ENCODE results near the gene ACOT11. TPM values are rescaled to one million over a fixed set of nuclear protein-coding genes. Genes with fewer than 3 reads are reported as not detected.

The ACOT11 gene
- total and polyA plus RNA-seq, 12 donors, result 25.8 to 77.2 (median 54.7) TPM

GRCh38 chr1:54649130-54649898 lies 101.3 kb downstream of the ACOT11 start:
- Histone ChIP-seq H3K27ac (no peak overlapping the region), H3K27me3 (no peaks in the 10 kb centered on the region), H3K36me3 (peaks cover 0 to 8% (median 0%) of the 10 kb centered on the region in 9 donors), H3K9me3 (peaks cover 0 to 9% (median under 1%) of the 10 kb centered on the region in 11 donors), H3K4me1 (peaks cover 0 to 25% (median 0%) of the 10 kb centered on the region in 9 donors), H3K4me3 (no peak overlapping the region)
- TF ChIP-seq CTCF (IDR thresholded peaks at IDR 0.05), result no peak
- no peak for ATAC-seq
- no peak for DNase-seq
- intact Hi-C loops (cut with DNase I), result loop anchor here in 1 of 10 donors (5.0 kb wide), 1 partner anchor 102 kb away; the partner anchor contains the start of gene ACOT11
- WGBS, 2 donors, result 73 to 78% methylated on average over 5 of the region's 5 CpGs

- peaks cover 0 to 3% (median 0%) of the 10 kb centered on the region in 11 donors for H3K9me3 ChIP-seq
- H3K4me3 ChIP-seq, result no peak overlapping the region
- DNase-seq (no peak), ATAC-seq (no peak)
- H3K27ac ChIP-seq, result no peak overlapping the region
- peaks cover 0 to 9% (median 0%) of the 10 kb centered on the region in 9 donors for H3K36me3 ChIP-seq
- no peak for TF ChIP-seq CTCF (IDR thresholded peaks at IDR 0.05)
- WGBS, 2 donors, result 93 to 97% methylated on average over 1 of the region's 1 CpG
- intact Hi-C loops (cut with DNase I), result loop anchor here in 1 of 10 donors (5.0 kb wide), 1 partner anchor 103 kb away; the partner anchor contains the start of gene ACOT11
- no peaks in the 10 kb centered on the region for H3K27me3 ChIP-seq
- H3K4me1 ChIP-seq, result peaks cover 0 to 25% (median 0%) of the 10 kb centered on the region in 9 donors
Observed at GRCh38 chr1:54649921-54650320, 101.9 kb downstream of the ACOT11 start.

- WGBS, 2 donors, result 75 to 87% methylated on average over 3 of the region's 3 CpGs
- H3K4me1 ChIP-seq, result peaks cover 0 to 23% (median 0%) of the 10 kb centered on the region in 9 donors
- TF ChIP-seq CTCF (IDR thresholded peaks at IDR 0.05), result no peak
- no peak for ATAC-seq
- intact Hi-C loops (cut with DNase I), result no loop called here
- H3K27ac ChIP-seq, result no peak overlapping the region
- DNase-seq, result no peak
- H3K9me3 ChIP-seq, result no peaks in the 10 kb centered on the region
- H3K27me3 ChIP-seq, result no peaks in the 10 kb centered on the region
- H3K36me3 ChIP-seq, result peaks cover 0 to 9% (median 0%) of the 10 kb centered on the region in 9 donors
- no peak overlapping the region for H3K4me3 ChIP-seq
Observed at GRCh38 chr1:54650417-54650816, 102.4 kb downstream of the ACOT11 start.

- H3K4me1 ChIP-seq, result peaks cover 0 to 17% (median 0%) of the 10 kb centered on the region in 9 donors
- H3K9me3 ChIP-seq, result no peaks in the 10 kb centered on the region
- DNase-seq, result no peak
- intact Hi-C loops (cut with DNase I), result no loop called here
- H3K27me3 ChIP-seq, result no peaks in the 10 kb centered on the region
- TF ChIP-seq CTCF (IDR thresholded peaks at IDR 0.05), result no peak
- 55 to 65% methylated on average over 3 of the region's 3 CpGs for WGBS, 2 donors
- peaks cover 0 to 9% (median 0%) of the 10 kb centered on the region in 9 donors for H3K36me3 ChIP-seq
- no peak overlapping the region for H3K4me3 ChIP-seq
- no peak for ATAC-seq
- no peak overlapping the region for H3K27ac ChIP-seq
Observed at GRCh38 chr1:54651608-54652007, 103.6 kb downstream of the ACOT11 start.

Measured in heart right ventricle (tissue), 16 donors.